WI38 (cell line): ENCODE results near the gene DAP.

Source experiments
- H3K4me3 ChIP-seq: 2 replicates; pipeline ENCODE4 v1.5.1; 2011; ENCODE audit warnings: low read depth, mild to moderate bottlenecking, control low read depth, low read length
- CTCF ChIP-seq: IDR thresholded peaks from 2 replicates; pipeline ENCODE4 v1.5.1; 2012; ENCODE audit warnings: low read depth, mild to moderate bottlenecking, control low read depth, low read length

The DAP gene

GRCh38 chr5:10637944-10638343 is 123.1 kb downstream of the DAP start:
- H3K4me3 ChIP-seq = no peak overlapping the region
- no peak for TF ChIP-seq CTCF

GRCh38 chr5:10636363-10637142 is 124.5 kb downstream of the DAP start:
- TF ChIP-seq CTCF = no peak
- H3K4me3 ChIP-seq = no peak overlapping the region

GRCh38 chr5:10635867-10636350 is 125.1 kb downstream of the DAP start:
- TF ChIP-seq CTCF = no peak
- no peak overlapping the region for H3K4me3 ChIP-seq

- TF ChIP-seq CTCF = no peak
- H3K4me3 ChIP-seq = no peak overlapping the region
Observed at GRCh38 chr5:10635257-10635866, 125.7 kb downstream of the DAP start.

- TF ChIP-seq CTCF = no peak
- H3K4me3 ChIP-seq = no peak overlapping the region
Observed at GRCh38 chr5:10634562-10634961, 126.5 kb downstream of the DAP start.

- TF ChIP-seq CTCF = no peak
- no peak overlapping the region for H3K4me3 ChIP-seq
Observed at GRCh38 chr5:10634050-10634449, 127.0 kb downstream of the DAP start.

GRCh38 chr5:10633271-10634049 is 127.6 kb downstream of the DAP start:
- TF ChIP-seq CTCF = no peak
- H3K4me3 ChIP-seq = no peak overlapping the region
